HL-60 (cell line): ENCODE measurements around the gene ZMIZ1.

Experiments used
- DNase-seq, 2 experiments: peaks; one replicate each; pipeline ENCODE4 v3.0.0-alpha.2; 2010 to 2020; ENCODE audit warnings: low read depth in 1 of 2, low spot score in 1 of 2
- H3K27ac ChIP-seq: fragments of 250-450 bp; sonication (Bioruptor Pico); replicated peaks from 2 replicates; pipeline ENCODE4 v1.5.1; 2020; ENCODE audit warnings: mild to moderate bottlenecking, moderate library complexity
- H3K27me3 ChIP-seq: fragments of 250-450 bp; sonication (Bioruptor Pico); 2 replicates; pipeline ENCODE4 v1.5.1; 2021; ENCODE audit warnings: mild to moderate bottlenecking, moderate library complexity; ENCODE audit not compliant: insufficient read depth, poor library complexity, severe bottlenecking
- H3K4me3 ChIP-seq: replicated peaks from 2 replicates; pipeline ENCODE4 v1.5.1; 2011; ENCODE audit warnings: mild to moderate bottlenecking, control low read depth, low read length; ENCODE audit not compliant: insufficient read depth
- GABPA ChIP-seq: IDR thresholded peaks from 2 replicates; pipeline ENCODE4 v1.6.1; 2012; ENCODE audit warnings: low read depth
- POLR2AphosphoS5 ChIP-seq: IDR thresholded peaks from 2 replicates; pipeline ENCODE4 v1.6.1; 2012; ENCODE audit warnings: low read depth
- SPI1 ChIP-seq: IDR thresholded peaks from 2 replicates; pipeline ENCODE4 v1.6.1; 2012; ENCODE audit warnings: low read depth, mild to moderate bottlenecking, borderline replicate concordance
- TF ChIP-seq, protein P1 (sequence below): IDR thresholded peaks from 2 replicates; pipeline ENCODE4 v1.6.1; 2012; ENCODE audit warnings: low read depth; ENCODE audit not compliant: insufficient replicate concordance
- TF ChIP-seq, protein P2 (sequence below): IDR thresholded peaks from one replicate; pipeline ENCODE4 v1.5.1; 2011; ENCODE audit warnings: low read length, control low read depth, inconsistent platforms; ENCODE audit not compliant: insufficient read depth

The ZMIZ1 gene

DNA sequence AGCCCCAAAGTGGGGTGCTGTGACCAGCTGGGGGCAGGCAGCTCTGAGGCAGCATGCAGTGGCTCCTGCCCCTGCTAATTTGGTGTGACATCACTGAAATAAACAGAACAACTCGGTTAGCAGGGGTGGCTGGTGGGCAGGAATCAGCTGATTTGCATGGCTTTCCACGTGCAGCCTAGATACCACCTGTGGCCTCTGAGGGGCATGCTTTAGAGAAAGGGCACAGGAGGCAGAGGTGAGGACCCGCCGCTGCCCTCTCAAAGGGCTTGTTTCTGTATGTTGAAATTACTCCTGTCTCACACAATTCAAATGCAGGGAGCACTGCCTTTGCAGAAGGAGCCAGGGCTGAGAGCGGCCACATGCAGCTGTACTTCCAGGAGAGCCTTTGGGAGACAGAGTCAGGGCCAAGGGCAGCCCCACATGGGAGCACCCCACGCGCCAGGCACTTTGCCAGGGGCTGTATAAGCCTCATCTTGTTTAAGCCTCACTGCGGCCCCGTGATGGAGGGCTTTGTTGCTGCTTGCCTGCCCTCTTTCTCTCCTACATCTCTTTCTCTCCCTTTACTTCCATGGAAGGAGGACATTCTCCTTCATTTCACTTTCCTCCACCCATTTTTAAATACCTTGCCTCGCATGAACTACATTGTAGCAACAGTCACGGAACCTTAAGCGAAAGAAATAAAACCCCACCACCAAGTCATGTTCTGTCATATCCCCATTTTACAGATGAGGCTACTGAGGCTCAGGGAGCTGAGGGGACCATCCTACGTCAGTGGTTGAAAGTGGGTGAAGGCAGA lies 137.7 kb downstream of the ZMIZ1 start:
- Histone ChIP-seq H3K27me3 (no peaks in the 10 kb centered on the region), H3K4me3 (no peak overlapping the region), H3K27ac (no peak overlapping the region)
- DNase-seq, result no peak
- TF ChIP-seq, protein P1, sequence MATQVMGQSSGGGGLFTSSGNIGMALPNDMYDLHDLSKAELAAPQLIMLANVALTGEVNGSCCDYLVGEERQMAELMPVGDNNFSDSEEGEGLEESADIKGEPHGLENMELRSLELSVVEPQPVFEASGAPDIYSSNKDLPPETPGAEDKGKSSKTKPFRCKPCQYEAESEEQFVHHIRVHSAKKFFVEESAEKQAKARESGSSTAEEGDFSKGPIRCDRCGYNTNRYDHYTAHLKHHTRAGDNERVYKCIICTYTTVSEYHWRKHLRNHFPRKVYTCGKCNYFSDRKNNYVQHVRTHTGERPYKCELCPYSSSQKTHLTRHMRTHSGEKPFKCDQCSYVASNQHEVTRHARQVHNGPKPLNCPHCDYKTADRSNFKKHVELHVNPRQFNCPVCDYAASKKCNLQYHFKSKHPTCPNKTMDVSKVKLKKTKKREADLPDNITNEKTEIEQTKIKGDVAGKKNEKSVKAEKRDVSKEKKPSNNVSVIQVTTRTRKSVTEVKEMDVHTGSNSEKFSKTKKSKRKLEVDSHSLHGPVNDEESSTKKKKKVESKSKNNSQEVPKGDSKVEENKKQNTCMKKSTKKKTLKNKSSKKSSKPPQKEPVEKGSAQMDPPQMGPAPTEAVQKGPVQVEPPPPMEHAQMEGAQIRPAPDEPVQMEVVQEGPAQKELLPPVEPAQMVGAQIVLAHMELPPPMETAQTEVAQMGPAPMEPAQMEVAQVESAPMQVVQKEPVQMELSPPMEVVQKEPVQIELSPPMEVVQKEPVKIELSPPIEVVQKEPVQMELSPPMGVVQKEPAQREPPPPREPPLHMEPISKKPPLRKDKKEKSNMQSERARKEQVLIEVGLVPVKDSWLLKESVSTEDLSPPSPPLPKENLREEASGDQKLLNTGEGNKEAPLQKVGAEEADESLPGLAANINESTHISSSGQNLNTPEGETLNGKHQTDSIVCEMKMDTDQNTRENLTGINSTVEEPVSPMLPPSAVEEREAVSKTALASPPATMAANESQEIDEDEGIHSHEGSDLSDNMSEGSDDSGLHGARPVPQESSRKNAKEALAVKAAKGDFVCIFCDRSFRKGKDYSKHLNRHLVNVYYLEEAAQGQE, result no peak
- TF ChIP-seq, protein P2, sequence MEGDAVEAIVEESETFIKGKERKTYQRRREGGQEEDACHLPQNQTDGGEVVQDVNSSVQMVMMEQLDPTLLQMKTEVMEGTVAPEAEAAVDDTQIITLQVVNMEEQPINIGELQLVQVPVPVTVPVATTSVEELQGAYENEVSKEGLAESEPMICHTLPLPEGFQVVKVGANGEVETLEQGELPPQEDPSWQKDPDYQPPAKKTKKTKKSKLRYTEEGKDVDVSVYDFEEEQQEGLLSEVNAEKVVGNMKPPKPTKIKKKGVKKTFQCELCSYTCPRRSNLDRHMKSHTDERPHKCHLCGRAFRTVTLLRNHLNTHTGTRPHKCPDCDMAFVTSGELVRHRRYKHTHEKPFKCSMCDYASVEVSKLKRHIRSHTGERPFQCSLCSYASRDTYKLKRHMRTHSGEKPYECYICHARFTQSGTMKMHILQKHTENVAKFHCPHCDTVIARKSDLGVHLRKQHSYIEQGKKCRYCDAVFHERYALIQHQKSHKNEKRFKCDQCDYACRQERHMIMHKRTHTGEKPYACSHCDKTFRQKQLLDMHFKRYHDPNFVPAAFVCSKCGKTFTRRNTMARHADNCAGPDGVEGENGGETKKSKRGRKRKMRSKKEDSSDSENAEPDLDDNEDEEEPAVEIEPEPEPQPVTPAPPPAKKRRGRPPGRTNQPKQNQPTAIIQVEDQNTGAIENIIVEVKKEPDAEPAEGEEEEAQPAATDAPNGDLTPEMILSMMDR, result no peak
- TF ChIP-seq POLR2AphosphoS5, result no peak
- TF ChIP-seq GABPA, result no peak

DNA sequence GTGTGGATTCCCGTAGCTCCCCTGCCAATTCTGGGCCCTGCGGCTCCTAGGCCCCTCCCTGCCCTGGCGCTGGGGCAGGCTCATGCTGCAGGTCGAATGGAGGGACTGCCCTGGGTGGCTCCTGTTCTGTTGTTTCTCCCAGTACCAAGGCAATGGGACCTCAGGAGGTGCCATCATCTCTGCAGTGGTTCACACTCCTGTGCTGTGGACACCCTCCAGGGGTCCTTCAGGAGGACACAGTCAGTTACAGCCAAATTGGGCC lies 138.3 kb downstream of the ZMIZ1 start:
- Histone ChIP-seq H3K27ac (no peak overlapping the region), H3K27me3 (no peaks in the 10 kb centered on the region), H3K4me3 (no peak overlapping the region)
- no peak for TF ChIP-seq GABPA
- TF ChIP-seq, protein P1, result no peak
- TF ChIP-seq, protein P2, result no peak
- no peak for TF ChIP-seq POLR2AphosphoS5
- TF ChIP-seq SPI1, result no peak
- no peak for DNase-seq

GRCh38 chr10:79207726-79208125 lies 139.0 kb downstream of the ZMIZ1 start:
- no peak overlapping the region for H3K4me3 ChIP-seq
- TF ChIP-seq, protein P2, result no peak
- TF ChIP-seq SPI1, result no peak
- TF ChIP-seq, protein P1, result no peak
- TF ChIP-seq POLR2AphosphoS5, result no peak
- H3K27me3 ChIP-seq, result no peaks in the 10 kb centered on the region
- no peak for DNase-seq
- H3K27ac ChIP-seq, result no peak overlapping the region
